Measurements from ENCODE around the gene MTFMT.
A peak's percentile ranks its signal among the peaks of the same experiment; 100 is the strongest.
"Not testable (repeated sequence)": the region's sequence is repeated elsewhere in the genome, so short reads cannot be mapped to it uniquely, and the experiment has no call there.

The MTFMT gene

DNA sequence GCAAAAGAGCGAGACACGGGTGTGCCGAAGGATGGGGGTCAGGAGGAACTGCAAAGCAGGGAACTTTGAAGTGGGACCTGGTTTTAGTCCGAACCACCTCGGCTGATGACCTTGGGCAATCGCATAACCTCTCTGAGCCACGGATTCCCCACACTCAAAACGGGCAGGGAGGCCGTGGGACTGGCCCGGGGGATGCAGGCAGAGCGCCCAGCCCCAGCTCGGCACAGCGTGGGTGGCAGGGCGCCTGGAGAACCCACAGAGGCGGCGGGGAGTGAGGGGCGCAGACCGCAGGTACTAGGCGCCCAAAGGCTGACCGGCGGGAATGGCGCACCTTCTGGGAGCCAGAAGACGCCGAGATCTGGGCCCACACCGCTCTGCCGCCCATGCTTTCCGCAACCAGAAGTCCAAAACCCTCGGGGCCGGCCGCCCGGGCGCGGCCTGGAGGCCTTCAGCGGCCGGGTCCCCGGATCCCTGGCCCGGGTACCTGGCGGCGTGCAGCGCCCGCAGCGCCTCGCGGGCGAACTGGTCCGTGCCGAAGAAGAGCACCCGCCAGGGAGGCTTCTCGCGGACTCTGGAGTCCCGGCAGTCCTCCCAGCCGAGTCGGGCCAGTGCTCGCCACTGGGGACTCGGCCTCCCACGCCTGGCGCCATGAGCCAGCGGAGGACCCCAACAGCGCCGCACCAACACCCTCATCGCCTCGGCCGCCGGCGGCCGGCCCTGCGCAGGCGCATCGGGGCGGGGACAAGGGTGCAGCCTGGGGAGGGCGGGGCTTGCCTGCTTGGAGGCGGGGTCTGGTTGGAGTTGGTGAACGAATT lies at the start of gene MTFMT:
Gene MTFMT, minus strand, starts transcription at position 719 of the 815 bp plus-strand sequence. Its CDS starts 26 bp downstream, at position 693.
- H3K9me3 ChIP-seq (ENCODE audit: control insufficient read depth, insufficient read depth, low read length): no peaks in the 10 kb centered on the region
- H3K9ac ChIP-seq (ENCODE audit: low read depth, low read length): peak within 1 kb of the TSS; percentile 83
- peaks cover 3% of the 10 kb centered on the region; the same call in 1 of the 2 replicates for H3K36me3 ChIP-seq (ENCODE audit: insufficient read depth, low read length)
- peaks cover 10% of the 10 kb centered on the region for H3K4me1 ChIP-seq (ENCODE audit: insufficient read depth, low read length)

- Histone ChIP-seq H3K9ac (ENCODE audit: low read depth, low read length) (no peak overlapping the region), H3K36me3 (ENCODE audit: insufficient read depth, low read length) (no peaks in the 10 kb centered on the region), H3K9me3 (ENCODE audit: control insufficient read depth, insufficient read depth, low read length) (peaks cover 2% of the 10 kb centered on the region), H3K4me1 (ENCODE audit: insufficient read depth, low read length) (peaks cover 25% of the 10 kb centered on the region)
Measured at GRCh38 chr15:65077981-65078352, 48.5 kb upstream of the MTFMT start.

- peaks cover 5% of the 10 kb centered on the region for H3K9me3 ChIP-seq (ENCODE audit: control insufficient read depth, insufficient read depth, low read length)
- peaks cover 19% of the 10 kb centered on the region; the same call in 1 of the 2 replicates for H3K4me1 ChIP-seq (ENCODE audit: insufficient read depth, low read length)
- H3K36me3 ChIP-seq (ENCODE audit: insufficient read depth, low read length): no peaks in the 10 kb centered on the region
- H3K9ac ChIP-seq (ENCODE audit: low read depth, low read length): no peak overlapping the region
Measured at GRCh38 chr15:65077291-65077980, 48.0 kb upstream of the MTFMT start.

- Histone ChIP-seq H3K9ac (ENCODE audit: low read depth, low read length) (no peak within 1 kb of the TSS), H3K9me3 (ENCODE audit: control insufficient read depth, insufficient read depth, low read length) (peaks cover 5% of the 10 kb centered on the region), H3K36me3 (ENCODE audit: insufficient read depth, low read length) (no peaks in the 10 kb centered on the region), H3K4me1 (ENCODE audit: insufficient read depth, low read length) (peaks cover 17% of the 10 kb centered on the region; the same call in 1 of the 2 replicates)
Measured at GRCh38 chr15:65076486-65077290, 47.2 kb upstream of the MTFMT start, which contains the start of gene KBTBD13. TSS of gene KBTBD13 (plus strand) at chr15:65076746. CDS start at chr15:65076816, 70 bp downstream.

DNA sequence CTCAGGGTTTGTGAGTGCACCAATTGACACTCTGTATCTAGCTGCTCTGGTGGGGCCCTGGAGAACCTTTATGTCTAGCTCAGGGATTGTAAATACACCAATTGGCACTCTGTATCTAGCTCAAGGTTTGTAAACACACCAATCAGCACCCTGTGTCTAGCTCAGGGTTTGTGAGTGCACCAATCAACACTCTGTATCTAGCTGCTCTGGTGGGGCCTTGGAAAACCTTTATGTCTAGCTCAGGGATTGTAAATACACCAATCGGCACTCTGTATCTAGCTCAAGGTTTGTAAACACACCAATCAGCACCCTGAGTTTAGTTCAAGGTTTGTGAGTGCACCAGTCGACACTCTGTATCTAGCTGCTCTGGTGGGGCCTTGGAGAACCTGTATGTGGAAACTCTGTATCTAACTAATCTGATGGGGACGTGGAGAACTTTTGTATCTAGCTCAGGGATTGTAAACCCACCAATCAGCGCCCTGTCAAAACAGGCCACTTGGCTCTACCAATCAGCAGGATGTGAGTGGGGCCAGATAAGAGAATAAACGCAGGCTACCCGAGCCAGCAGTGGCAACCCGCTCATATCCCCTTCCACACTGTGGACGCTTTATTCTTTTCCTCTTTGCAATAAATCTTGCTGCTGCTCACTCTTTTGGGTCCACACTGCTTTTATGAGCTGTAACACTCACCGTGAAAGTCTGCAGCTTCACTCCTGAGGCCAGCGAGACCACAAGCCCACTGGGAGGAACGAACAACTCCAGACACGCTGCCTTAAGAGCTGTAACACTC lies 46.4 kb upstream of the MTFMT start:
- H3K36me3 ChIP-seq (ENCODE audit: insufficient read depth, low read length); H3K9ac ChIP-seq (ENCODE audit: low read depth, low read length): not testable (repeated sequence)
- peaks cover 16% of the 10 kb centered on the region; the same call in 1 of the 2 replicates for H3K4me1 ChIP-seq (ENCODE audit: insufficient read depth, low read length)

GRCh38 chr15:65074946-65075345 lies 45.5 kb upstream of the MTFMT start:
- H3K4me1 ChIP-seq (ENCODE audit: insufficient read depth, low read length): peaks cover 16% of the 10 kb centered on the region; the same call in 1 of the 2 replicates

More for the DNA sequence above, 46.4 kb upstream of the MTFMT start:
- not testable (repeated sequence) for H3K9me3 ChIP-seq (ENCODE audit: control insufficient read depth, insufficient read depth, low read length)

GRCh38 chr15:65072617-65073016 lies 43.2 kb upstream of the MTFMT start:
- Histone ChIP-seq H3K36me3 (ENCODE audit: insufficient read depth, low read length) (no peaks in the 10 kb centered on the region), H3K9me3 (ENCODE audit: control insufficient read depth, insufficient read depth, low read length) (peaks cover 5% of the 10 kb centered on the region), H3K4me1 (ENCODE audit: insufficient read depth, low read length) (peaks cover 9% of the 10 kb centered on the region; the same call in 1 of the 2 replicates), H3K9ac (ENCODE audit: low read depth, low read length) (no peak overlapping the region)

More at GRCh38 chr15:65074946-65075345, 45.5 kb upstream of the MTFMT start:
- not testable (repeated sequence) for H3K9ac ChIP-seq (ENCODE audit: low read depth, low read length); H3K36me3 ChIP-seq (ENCODE audit: insufficient read depth, low read length); H3K9me3 ChIP-seq (ENCODE audit: control insufficient read depth, insufficient read depth, low read length)

DNA sequence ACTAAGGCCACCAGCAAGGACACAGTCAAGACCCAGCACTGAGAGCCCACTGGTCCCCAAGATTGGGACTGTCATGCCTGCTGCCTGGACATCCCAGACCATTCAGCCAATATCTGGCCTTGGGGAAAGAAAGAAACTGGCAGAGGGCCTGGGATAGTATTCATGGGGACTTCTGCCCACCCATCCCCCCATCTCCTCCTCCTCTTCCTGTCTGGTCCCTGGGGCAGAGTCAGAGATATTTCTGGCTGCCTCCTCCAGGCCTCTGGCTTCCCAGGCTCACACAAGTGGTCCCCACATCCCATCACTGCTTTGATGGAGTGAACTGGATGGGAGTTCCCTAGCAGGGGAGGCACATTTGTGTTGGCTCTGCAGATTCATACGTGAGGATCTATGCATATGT lies 42.6 kb upstream of the MTFMT start:
- Histone ChIP-seq H3K9me3 (ENCODE audit: control insufficient read depth, insufficient read depth, low read length) (peaks cover 5% of the 10 kb centered on the region), H3K4me1 (ENCODE audit: insufficient read depth, low read length) (peaks cover 9% of the 10 kb centered on the region; the same call in 1 of the 2 replicates), H3K9ac (ENCODE audit: low read depth, low read length) (no peak overlapping the region), H3K36me3 (ENCODE audit: insufficient read depth, low read length) (no peaks in the 10 kb centered on the region)

- H3K4me1 ChIP-seq (ENCODE audit: insufficient read depth, low read length): peaks cover 13% of the 10 kb centered on the region; the same call in 1 of the 2 replicates
- H3K9me3 ChIP-seq (ENCODE audit: control insufficient read depth, insufficient read depth, low read length): peaks cover 5% of the 10 kb centered on the region
- no peak overlapping the region for H3K9ac ChIP-seq (ENCODE audit: low read depth, low read length)
- no peaks in the 10 kb centered on the region for H3K36me3 ChIP-seq (ENCODE audit: insufficient read depth, low read length)
Measured at GRCh38 chr15:65071381-65071811, 42.0 kb upstream of the MTFMT start.

GRCh38 chr15:65069779-65070546 lies 40.5 kb upstream of the MTFMT start:
- no peak overlapping the region for H3K9ac ChIP-seq (ENCODE audit: low read depth, low read length)
- H3K9me3 ChIP-seq (ENCODE audit: control insufficient read depth, insufficient read depth, low read length): peaks cover 5% of the 10 kb centered on the region
- peaks cover 21% of the 10 kb centered on the region; the same call in 1 of the 2 replicates for H3K4me1 ChIP-seq (ENCODE audit: insufficient read depth, low read length)
- no peaks in the 10 kb centered on the region for H3K36me3 ChIP-seq (ENCODE audit: insufficient read depth, low read length)

GRCh38 chr15:65069179-65069578 lies 39.7 kb upstream of the MTFMT start:
- no peaks in the 10 kb centered on the region; the same call in 1 of the 2 replicates for H3K36me3 ChIP-seq (ENCODE audit: insufficient read depth, low read length)
- H3K9ac ChIP-seq (ENCODE audit: low read depth, low read length): no peak overlapping the region
- H3K4me1 ChIP-seq (ENCODE audit: insufficient read depth, low read length): peaks cover 21% of the 10 kb centered on the region; the same call in 1 of the 2 replicates
- peaks cover 5% of the 10 kb centered on the region for H3K9me3 ChIP-seq (ENCODE audit: control insufficient read depth, insufficient read depth, low read length)

DNA sequence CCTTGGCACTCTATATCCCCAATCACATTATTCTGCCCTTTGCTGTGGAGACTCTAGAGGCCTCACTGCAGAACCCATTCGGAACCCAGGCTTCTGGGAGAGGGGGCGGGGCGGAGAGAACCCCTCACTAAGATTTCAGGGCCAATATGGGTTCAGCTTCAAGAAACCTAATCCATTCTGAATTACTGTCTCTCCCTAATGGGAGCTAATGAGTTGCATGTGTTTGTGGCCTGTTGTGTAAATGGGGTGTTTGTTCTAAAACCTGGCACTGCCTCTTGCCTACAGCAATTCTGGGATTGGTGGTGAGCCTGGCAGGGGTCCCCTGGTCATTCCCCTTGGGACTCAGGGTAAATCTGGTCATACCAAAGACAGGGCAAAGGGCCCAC lies 39.0 kb upstream of the MTFMT start:
- H3K9me3 ChIP-seq (ENCODE audit: control insufficient read depth, insufficient read depth, low read length): peaks cover 5% of the 10 kb centered on the region
- no peaks in the 10 kb centered on the region; the same call in 1 of the 2 replicates for H3K36me3 ChIP-seq (ENCODE audit: insufficient read depth, low read length)
- peaks cover 21% of the 10 kb centered on the region; the same call in 1 of the 2 replicates for H3K4me1 ChIP-seq (ENCODE audit: insufficient read depth, low read length)
- H3K9ac ChIP-seq (ENCODE audit: low read depth, low read length): peak overlapping the region; percentile 74; the same call in 1 of the 2 replicates
